Neural crest cell (in vitro differentiated cells): ENCODE measurements around the gene CDH18. TPM values are rescaled to one million over a fixed set of nuclear protein-coding genes. Genes with fewer than 3 reads are reported as not detected.

Experiments
- DNase-seq: peaks from one replicate; pipeline ENCODE4 v3.0.0; 2021; ENCODE audit warnings: low read depth, mixed read lengths, low spot score
- H3K27ac Mint-ChIP-seq: one replicate; pipeline ENCODE4 v1.8.0; 2021; ENCODE audit warnings: mild to moderate bottlenecking, mixed read lengths; ENCODE audit not compliant: unreplicated experiment
- H3K27me3 Mint-ChIP-seq: 2 replicates; pipeline ENCODE4 v1.8.0; 2021; ENCODE audit warnings: low read depth, mild to moderate bottlenecking, mixed read lengths
- H3K36me3 Mint-ChIP-seq: 2 replicates; pipeline ENCODE4 v1.8.0; 2021; ENCODE audit warnings: low read depth, mild to moderate bottlenecking, mixed read lengths
- H3K4me1 Mint-ChIP-seq: 2 replicates; pipeline ENCODE4 v1.8.0; 2021; ENCODE audit warnings: mixed read lengths
- H3K4me3 Mint-ChIP-seq: one replicate; pipeline ENCODE4 v1.8.0; 2021; ENCODE audit warnings: mild to moderate bottlenecking, mixed read lengths
- H3K9me3 Mint-ChIP-seq: 2 replicates; pipeline ENCODE4 v1.8.0; 2021; ENCODE audit warnings: mixed read lengths
- total RNA-seq: library from RNA; stranded (reverse); gene quantifications from 2 replicates; pipeline ENCODE4 v1.2.1, GENCODE V29; 2021
- TF ChIP-seq, protein P1 (sequence below): fragments of 200-600 bp; sonication (generic); conservative IDR thresholded peaks from 2 replicates; pipeline ENCODE4 v1.5.0; 2021; ENCODE audit warnings: antibody characterized with exemption, mild to moderate bottlenecking

The CDH18 gene
- total RNA-seq, 1 donor from 2014 or later, result 2.2 TPM

DNA sequence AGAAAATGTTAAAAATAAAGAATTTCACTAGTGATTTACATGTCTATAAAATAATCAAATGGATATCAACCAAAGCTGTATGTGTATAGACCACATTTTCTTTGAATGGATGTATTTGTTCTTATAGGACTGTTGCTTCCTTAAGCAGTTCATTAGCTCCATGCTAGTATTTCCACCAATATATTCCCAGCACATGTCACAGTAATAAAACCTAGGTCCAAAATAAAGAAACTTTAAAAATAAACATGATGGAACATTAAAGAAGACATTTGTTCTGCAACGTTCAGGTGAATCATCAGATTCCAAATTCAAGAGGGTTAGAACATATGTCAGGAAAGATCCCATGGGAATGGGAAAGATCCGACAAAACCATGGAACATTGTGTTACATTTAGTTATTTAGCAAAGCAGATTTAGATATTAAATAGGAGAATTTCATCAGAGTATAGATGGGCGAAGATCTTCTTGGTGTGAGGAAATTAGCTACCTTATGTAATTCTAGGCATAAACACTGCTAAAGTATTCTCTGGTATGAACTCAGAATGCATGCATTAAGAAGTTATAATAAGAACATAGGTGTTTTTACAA is 490.7 kb downstream of the CDH18 start:
- H3K4me3 Mint-ChIP-seq, result no peak overlapping the region

DNA sequence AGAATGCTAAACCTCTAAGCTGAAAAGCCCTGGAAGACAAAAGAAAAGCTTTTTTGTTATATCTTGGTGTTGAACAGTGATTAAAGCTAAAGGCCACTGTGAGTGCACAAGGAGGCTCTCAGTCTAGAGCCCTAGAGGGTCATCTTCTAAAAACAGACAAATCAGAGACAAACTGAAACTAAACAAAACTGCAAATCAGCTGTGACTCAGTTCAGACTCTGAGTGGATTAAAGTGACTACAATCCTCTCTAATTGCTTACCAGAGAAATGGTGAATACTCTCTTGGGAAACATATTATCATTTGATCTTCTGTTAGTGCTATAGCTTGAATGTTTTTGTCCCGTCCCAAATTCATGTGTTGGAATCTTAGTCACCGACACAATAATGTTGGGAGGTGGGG is 491.9 kb downstream of the CDH18 start:
- peaks cover 9% of the 10 kb centered on the region for H3K4me1 Mint-ChIP-seq
- H3K9me3 Mint-ChIP-seq, result peaks cover 3% of the 10 kb centered on the region
- DNase-seq, result no peak
- H3K36me3 Mint-ChIP-seq, result no peaks in the 10 kb centered on the region
- H3K27me3 Mint-ChIP-seq, result no peaks in the 10 kb centered on the region
- TF ChIP-seq, protein P1, sequence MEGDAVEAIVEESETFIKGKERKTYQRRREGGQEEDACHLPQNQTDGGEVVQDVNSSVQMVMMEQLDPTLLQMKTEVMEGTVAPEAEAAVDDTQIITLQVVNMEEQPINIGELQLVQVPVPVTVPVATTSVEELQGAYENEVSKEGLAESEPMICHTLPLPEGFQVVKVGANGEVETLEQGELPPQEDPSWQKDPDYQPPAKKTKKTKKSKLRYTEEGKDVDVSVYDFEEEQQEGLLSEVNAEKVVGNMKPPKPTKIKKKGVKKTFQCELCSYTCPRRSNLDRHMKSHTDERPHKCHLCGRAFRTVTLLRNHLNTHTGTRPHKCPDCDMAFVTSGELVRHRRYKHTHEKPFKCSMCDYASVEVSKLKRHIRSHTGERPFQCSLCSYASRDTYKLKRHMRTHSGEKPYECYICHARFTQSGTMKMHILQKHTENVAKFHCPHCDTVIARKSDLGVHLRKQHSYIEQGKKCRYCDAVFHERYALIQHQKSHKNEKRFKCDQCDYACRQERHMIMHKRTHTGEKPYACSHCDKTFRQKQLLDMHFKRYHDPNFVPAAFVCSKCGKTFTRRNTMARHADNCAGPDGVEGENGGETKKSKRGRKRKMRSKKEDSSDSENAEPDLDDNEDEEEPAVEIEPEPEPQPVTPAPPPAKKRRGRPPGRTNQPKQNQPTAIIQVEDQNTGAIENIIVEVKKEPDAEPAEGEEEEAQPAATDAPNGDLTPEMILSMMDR, result no peak
- no peak overlapping the region for H3K4me3 Mint-ChIP-seq
- H3K27ac Mint-ChIP-seq, result peak overlapping the region; percentile 43

More for the DNA sequence above, 490.7 kb downstream of the CDH18 start:
- TF ChIP-seq, protein P1, result no peak
- Mint-ChIP-seq H3K27me3 (no peaks in the 10 kb centered on the region), H3K27ac (no peak overlapping the region), H3K4me1 (peaks cover 9% of the 10 kb centered on the region), H3K36me3 (no peaks in the 10 kb centered on the region), H3K9me3 (peaks cover 3% of the 10 kb centered on the region)
- no peak for DNase-seq

DNA sequence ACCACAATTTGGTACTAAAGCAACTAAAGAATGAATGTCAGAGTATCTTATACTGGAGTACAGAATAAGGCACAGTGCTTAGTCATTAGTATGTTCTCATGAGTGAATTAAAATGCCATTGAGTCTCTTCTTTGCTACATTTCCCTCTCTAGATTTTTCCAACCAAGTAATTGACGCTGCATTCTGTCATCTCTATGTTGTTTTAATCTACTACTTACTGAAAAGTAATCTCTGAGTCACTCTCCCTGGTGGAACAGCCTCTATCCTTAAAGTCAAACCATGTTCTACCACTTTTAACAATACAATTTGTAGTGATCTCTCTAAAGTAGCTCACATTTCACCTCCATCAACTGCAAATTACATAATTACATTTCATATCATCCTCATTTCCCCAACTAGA is 495.1 kb downstream of the CDH18 start:
- Mint-ChIP-seq H3K4me3 (no peak overlapping the region), H3K36me3 (no peaks in the 10 kb centered on the region), H3K9me3 (peaks cover 3% of the 10 kb centered on the region), H3K27ac (no peak overlapping the region), H3K27me3 (no peaks in the 10 kb centered on the region), H3K4me1 (peaks cover 9% of the 10 kb centered on the region)
- DNase-seq, result no peak
- TF ChIP-seq, protein P1, result no peak

DNA sequence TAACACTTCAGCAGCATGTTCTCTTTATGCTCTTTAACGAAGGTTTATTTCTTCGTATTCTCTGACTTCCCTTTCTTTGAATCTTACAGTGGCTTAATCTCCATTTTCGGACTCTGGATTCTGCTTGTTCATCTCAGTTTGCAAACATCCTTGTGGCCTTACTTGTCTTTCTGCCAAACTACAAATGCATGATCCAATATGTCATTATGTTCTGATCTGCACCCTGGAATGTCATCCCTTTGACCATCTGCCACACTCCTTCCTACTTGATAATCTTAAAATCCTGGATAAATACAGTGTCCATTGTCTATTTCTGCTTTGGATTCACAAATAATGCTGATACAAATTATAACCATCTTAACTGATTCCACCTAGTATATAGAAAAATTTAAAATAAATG is 499.2 kb downstream of the CDH18 start:
- H3K9me3 Mint-ChIP-seq, result peaks cover 3% of the 10 kb centered on the region

DNA sequence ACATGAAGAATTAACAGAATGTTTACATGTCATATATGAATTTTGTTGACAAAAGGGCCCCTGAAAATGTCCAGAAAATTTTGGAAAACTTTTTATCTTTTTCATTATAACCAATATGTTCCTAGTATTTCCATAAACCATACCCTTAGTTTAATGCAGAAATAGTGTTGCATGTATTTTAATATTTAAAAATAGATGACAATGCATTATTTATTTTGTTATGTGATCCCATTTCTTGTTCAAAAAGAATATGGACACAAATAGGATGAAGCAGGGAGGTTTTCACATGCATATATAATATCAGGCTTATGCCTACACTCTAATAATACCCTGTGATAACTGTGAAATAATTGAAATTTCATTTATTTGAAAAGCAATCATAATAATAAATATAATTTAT is 500.5 kb downstream of the CDH18 start:
- Mint-ChIP-seq H3K9me3 (no peaks in the 10 kb centered on the region), H3K27ac (no peak overlapping the region), H3K36me3 (no peaks in the 10 kb centered on the region), H3K4me3 (no peak overlapping the region), H3K27me3 (no peaks in the 10 kb centered on the region), H3K4me1 (no peaks in the 10 kb centered on the region)
- DNase-seq, result no peak
- TF ChIP-seq, protein P1, result no peak

More for the DNA sequence above, 499.2 kb downstream of the CDH18 start:
- H3K27ac Mint-ChIP-seq, result no peak overlapping the region
- no peaks in the 10 kb centered on the region for H3K36me3 Mint-ChIP-seq
- no peaks in the 10 kb centered on the region for H3K27me3 Mint-ChIP-seq
- no peak overlapping the region for H3K4me3 Mint-ChIP-seq
- no peaks in the 10 kb centered on the region for H3K4me1 Mint-ChIP-seq
- TF ChIP-seq, protein P1, result no peak
- DNase-seq, result no peak
